SK-N-SH (cell line): ENCODE data around the gene TFF1. TPM values are rescaled to one million over a fixed set of nuclear protein-coding genes. Genes with fewer than 3 reads are reported as not detected.

Source experiments
- CTCF ChIA-PET: fragments of 300-600, 350-600 bp; formaldehyde crosslinking; extraction: SDS; loops from one replicate; lab custom pipeline; 2021; lab: Yijun Ruan, JAX
- POLR2A ChIA-PET: fragments of 350-600 bp; sonication (Branson Sonifier 250); formaldehyde crosslinking; extraction: SDS; loops from one replicate; lab custom pipeline; 2020; ENCODE audit warnings: antibody characterized with exemption, inconsistent platforms; lab: Yijun Ruan, JAX
- DNase-seq: peaks from one replicate; pipeline ENCODE4 v3.0.0; 2012
- H2AFZ ChIP-seq: fragments of 200-600 bp; sonication (generic); 2 replicates; pipeline ENCODE4 v1.8.1; 2016; ENCODE audit warnings: antibody characterized with exemption, mild to moderate bottlenecking, low read depth
- H3F3A ChIP-seq: fragments of 200-600 bp; sonication (generic); replicated peaks from 2 replicates; pipeline ENCODE3; 2016; ENCODE audit warnings: antibody characterized with exemption, mild to moderate bottlenecking; ENCODE audit not compliant: insufficient read depth
- H3K27ac ChIP-seq, 2 experiments: fragments of 200-500 bp in 1 of 2; fragments of 200-600 bp in 1 of 2; sonication (Bioruptor generic) in 1 of 2; sonication (generic), shearing (Covaris generic) in 1 of 2; 2 replicates each; pipeline versions ENCODE4 v1.5.1 to v1.6.1; 2014 to 2016; ENCODE audit warnings: low read depth in 2 of 2, inconsistent platforms in 1 of 2, low read length in 1 of 2, mild to moderate bottlenecking in 1 of 2, mixed read lengths in 1 of 2
- H3K27me3 ChIP-seq: fragments of 200-600 bp; sonication (generic), shearing (Covaris generic); 2 replicates; pipeline ENCODE4 v1.6.1; 2016; ENCODE audit warnings: mixed run types; ENCODE audit not compliant: insufficient read depth
- H3K36me3 ChIP-seq, 2 experiments: fragments of 200-500 bp in 1 of 2; fragments of 200-600 bp in 1 of 2; sonication (Bioruptor generic) in 1 of 2; sonication (generic) in 1 of 2; replicated peaks in 1 of 2; 2 replicates each; pipeline versions ENCODE3 to v1.5.1; 2014 to 2016; ENCODE audit warnings: low read length in 1 of 2, mild to moderate bottlenecking in 1 of 2; ENCODE audit not compliant: insufficient read depth in 2 of 2, control insufficient read depth in 1 of 2
- H3K4me1 ChIP-seq, 2 experiments: fragments of 200-500 bp in 1 of 2; fragments of 200-600 bp in 1 of 2; sonication (Bioruptor generic) in 1 of 2; sonication (generic), shearing (Covaris generic) in 1 of 2; 2 replicates each; pipeline versions ENCODE4 v1.5.1 to v1.6.1; 2014 to 2016; ENCODE audit warnings: low read depth in 1 of 2, low read length in 1 of 2, mixed run types in 1 of 2; ENCODE audit not compliant: insufficient read depth in 2 of 2, control insufficient read depth in 1 of 2
- H3K4me2 ChIP-seq: fragments of 200-600 bp; sonication (generic), shearing (Covaris generic); 2 replicates; pipeline ENCODE4 v1.6.1; 2017; ENCODE audit warnings: mixed run types
- H3K4me3 ChIP-seq, 2 experiments: fragments of 200-500 bp in 1 of 2; fragments of 200-600 bp in 1 of 2; sonication (Bioruptor generic) in 1 of 2; sonication (generic), shearing (Covaris generic) in 1 of 2; 2 replicates each; pipeline versions ENCODE4 v1.5.1 to v1.8.1; 2014 to 2016; ENCODE audit warnings: low read depth in 2 of 2, inconsistent platforms in 1 of 2, low read length in 1 of 2, mild to moderate bottlenecking in 1 of 2, mixed read lengths in 1 of 2, moderate library complexity in 1 of 2
- H3K79me2 ChIP-seq: fragments of 200-600 bp; sonication (generic); 2 replicates; pipeline ENCODE4 v1.8.1; 2017; ENCODE audit warnings: mild to moderate bottlenecking; ENCODE audit not compliant: insufficient read depth
- H3K9ac ChIP-seq: fragments of 200-600 bp; sonication (generic); 2 replicates; pipeline ENCODE4 v1.6.1; 2017; ENCODE audit warnings: mixed run types
- H3K9me2 ChIP-seq: fragments of 200-600 bp; sonication (generic); 2 replicates; pipeline ENCODE4 v1.6.1; 2017; ENCODE audit warnings: mixed run types
- H3K9me3 ChIP-seq: fragments of 200-600 bp; sonication (generic); 2 replicates; pipeline ENCODE4 v1.6.1; 2017; ENCODE audit warnings: mixed run types, mild to moderate bottlenecking, moderate library complexity
- H4K20me1 ChIP-seq: fragments of 200-600 bp; sonication (generic); 2 replicates; pipeline ENCODE4 v1.6.1; 2017; ENCODE audit warnings: mild to moderate bottlenecking, mixed run types; ENCODE audit not compliant: insufficient read depth
- EZH2phosphoT487 ChIP-seq: fragments of 200-600 bp; sonication (generic); IDR thresholded peaks from 2 replicates; pipeline ENCODE4 v1.6.1; 2017; ENCODE audit warnings: low read depth, mixed run types, mild to moderate bottlenecking, antibody characterized with exemption, moderate library complexity, borderline replicate concordance
- FOXJ3 ChIP-seq: sonication (generic); formaldehyde crosslinking; IDR thresholded peaks from 2 replicates; pipeline ENCODE4 v1.5.1; 2020; ENCODE audit warnings: mild to moderate bottlenecking, missing genetic modification reagents
- IRF3 ChIP-seq: fragments of 150-350 bp; IDR thresholded peaks from 2 replicates; pipeline ENCODE4 v1.6.1; 2016; ENCODE audit warnings: mild to moderate bottlenecking, low read depth, low read length
- POLR2AphosphoS5 ChIP-seq: IDR thresholded peaks from 2 replicates; pipeline ENCODE4 v1.6.1; 2012; ENCODE audit warnings: low read depth, low read length
- RCOR1 ChIP-seq: fragments of 150-350 bp; IDR thresholded peaks from 2 replicates; pipeline ENCODE4 v1.6.1; 2017; ENCODE audit warnings: antibody characterized with exemption, low read length
- RFX5 ChIP-seq: IDR thresholded peaks from 2 replicates; pipeline ENCODE4 v1.6.1; 2012; ENCODE audit warnings: mild to moderate bottlenecking, improper control_type of control experiment, low read length
- RXRA ChIP-seq: IDR thresholded peaks from 2 replicates; pipeline ENCODE4 v1.4.0; 2012; ENCODE audit warnings: low read depth, mild to moderate bottlenecking, borderline replicate concordance
- SIN3A ChIP-seq: IDR thresholded peaks from 2 replicates; pipeline ENCODE4 v1.6.1; 2012; ENCODE audit warnings: low read depth, mild to moderate bottlenecking, low read length, moderate library complexity, borderline replicate concordance
- USF1 ChIP-seq: IDR thresholded peaks from 2 replicates; pipeline ENCODE4 v1.4.0; 2012; ENCODE audit warnings: low read depth, borderline replicate concordance
- USF2 ChIP-seq: fragments of 150-350 bp; IDR thresholded peaks from 2 replicates; pipeline ENCODE4 v1.6.1; 2017; ENCODE audit warnings: antibody characterized with exemption, low read length, low read depth, borderline replicate concordance
- WGBS: methylation state at CpG from one replicate; pipeline ENCODE4 v1.1.6; 2017; ENCODE audit warnings: low lambda C conversion rate; 5-methylcytosine and 5-hydroxymethylcytosine counted together
- polyA plus RNA-seq, 3 experiments: library from polyadenylated mRNA; depleted of rRNA; stranded (reverse); fragments of >200 nt; gene quantifications; 2 replicates each; pipeline ENCODE4 v1.2.3, GENCODE V29; 2012
- TF ChIP-seq, protein P1 (sequence below): IDR thresholded peaks from 2 replicates; pipeline ENCODE4 v1.4.0; 2012; ENCODE audit warnings: low read depth, borderline replicate concordance
- TF ChIP-seq, protein P2 (sequence below): IDR thresholded peaks from 2 replicates; pipeline ENCODE4; 2012

Gene TFF1
- polyA plus RNA-seq, 1 of the 3 experiments (the other 2 are of a cell fraction) = not detected

- H3K9me3 ChIP-seq = no peaks in the 10 kb centered on the region
- H4K20me1 ChIP-seq = no peaks in the 10 kb centered on the region
- H3K4me2 ChIP-seq = no peak overlapping the region
- H3K27me3 ChIP-seq = no peaks in the 10 kb centered on the region
- H3F3A ChIP-seq = no peaks in the 10 kb centered on the region
- ChIA-PET POLR2A (no interaction called here), CTCF (no interaction called here)
- H3K4me3 ChIP-seq = no peak overlapping the region
- no peak overlapping the region for H2AFZ ChIP-seq
- WGBS = 61% methylated on average over 18 of the region's 24 CpGs
- no peaks in the 10 kb centered on the region for H3K36me3 ChIP-seq
- H3K4me1 ChIP-seq = no peaks in the 10 kb centered on the region
- DNase-seq = no peak
- H3K9me2 ChIP-seq = no peaks in the 10 kb centered on the region
- no peaks in the 10 kb centered on the region for H3K79me2 ChIP-seq
- no peak overlapping the region for H3K9ac ChIP-seq
- TF ChIP-seq USF1 = no peak
- no peak for TF ChIP-seq RCOR1
- TF ChIP-seq RFX5 = no peak
- TF ChIP-seq, protein P1, sequence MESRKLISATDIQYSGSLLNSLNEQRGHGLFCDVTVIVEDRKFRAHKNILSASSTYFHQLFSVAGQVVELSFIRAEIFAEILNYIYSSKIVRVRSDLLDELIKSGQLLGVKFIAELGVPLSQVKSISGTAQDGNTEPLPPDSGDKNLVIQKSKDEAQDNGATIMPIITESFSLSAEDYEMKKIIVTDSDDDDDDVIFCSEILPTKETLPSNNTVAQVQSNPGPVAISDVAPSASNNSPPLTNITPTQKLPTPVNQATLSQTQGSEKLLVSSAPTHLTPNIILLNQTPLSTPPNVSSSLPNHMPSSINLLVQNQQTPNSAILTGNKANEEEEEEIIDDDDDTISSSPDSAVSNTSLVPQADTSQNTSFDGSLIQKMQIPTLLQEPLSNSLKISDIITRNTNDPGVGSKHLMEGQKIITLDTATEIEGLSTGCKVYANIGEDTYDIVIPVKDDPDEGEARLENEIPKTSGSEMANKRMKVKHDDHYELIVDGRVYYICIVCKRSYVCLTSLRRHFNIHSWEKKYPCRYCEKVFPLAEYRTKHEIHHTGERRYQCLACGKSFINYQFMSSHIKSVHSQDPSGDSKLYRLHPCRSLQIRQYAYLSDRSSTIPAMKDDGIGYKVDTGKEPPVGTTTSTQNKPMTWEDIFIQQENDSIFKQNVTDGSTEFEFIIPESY = no peak
- TF ChIP-seq POLR2AphosphoS5 = no peak
- no peak for TF ChIP-seq RXRA
- TF ChIP-seq, protein P2, sequence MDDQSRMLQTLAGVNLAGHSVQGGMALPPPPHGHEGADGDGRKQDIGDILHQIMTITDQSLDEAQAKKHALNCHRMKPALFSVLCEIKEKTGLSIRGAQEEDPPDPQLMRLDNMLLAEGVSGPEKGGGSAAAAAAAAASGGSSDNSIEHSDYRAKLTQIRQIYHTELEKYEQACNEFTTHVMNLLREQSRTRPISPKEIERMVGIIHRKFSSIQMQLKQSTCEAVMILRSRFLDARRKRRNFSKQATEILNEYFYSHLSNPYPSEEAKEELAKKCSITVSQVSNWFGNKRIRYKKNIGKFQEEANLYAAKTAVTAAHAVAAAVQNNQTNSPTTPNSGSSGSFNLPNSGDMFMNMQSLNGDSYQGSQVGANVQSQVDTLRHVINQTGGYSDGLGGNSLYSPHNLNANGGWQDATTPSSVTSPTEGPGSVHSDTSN = no peak
- TF ChIP-seq SIN3A = no peak
- TF ChIP-seq IRF3 = no peak
- no peak for TF ChIP-seq FOXJ3
- no peak for TF ChIP-seq USF2
- no peak for TF ChIP-seq EZH2phosphoT487
- H3K27ac ChIP-seq = no peak overlapping the region
Observed at GRCh38 chr21:42377211-42377950, 11.0 kb upstream of the TFF1 start.
